PC-3 (cell line): ENCODE data around the gene NOP53.

Experiments
- EZH2phosphoT487 ChIP-seq: fragments of 300-600 bp; sonication (generic); IDR thresholded peaks from 2 replicates; pipeline ENCODE4 v1.6.1; 2018; ENCODE audit warnings: mild to moderate bottlenecking, antibody characterized with exemption, low read length, borderline replicate concordance
- TF ChIP-seq, protein P1 (sequence below): fragments of 300-600 bp; sonication (generic); conservative IDR thresholded peaks from 2 replicates; pipeline ENCODE4 v1.5.1; 2017; ENCODE audit warnings: antibody characterized with exemption, low read depth, mild to moderate bottlenecking, low read length

DNA sequence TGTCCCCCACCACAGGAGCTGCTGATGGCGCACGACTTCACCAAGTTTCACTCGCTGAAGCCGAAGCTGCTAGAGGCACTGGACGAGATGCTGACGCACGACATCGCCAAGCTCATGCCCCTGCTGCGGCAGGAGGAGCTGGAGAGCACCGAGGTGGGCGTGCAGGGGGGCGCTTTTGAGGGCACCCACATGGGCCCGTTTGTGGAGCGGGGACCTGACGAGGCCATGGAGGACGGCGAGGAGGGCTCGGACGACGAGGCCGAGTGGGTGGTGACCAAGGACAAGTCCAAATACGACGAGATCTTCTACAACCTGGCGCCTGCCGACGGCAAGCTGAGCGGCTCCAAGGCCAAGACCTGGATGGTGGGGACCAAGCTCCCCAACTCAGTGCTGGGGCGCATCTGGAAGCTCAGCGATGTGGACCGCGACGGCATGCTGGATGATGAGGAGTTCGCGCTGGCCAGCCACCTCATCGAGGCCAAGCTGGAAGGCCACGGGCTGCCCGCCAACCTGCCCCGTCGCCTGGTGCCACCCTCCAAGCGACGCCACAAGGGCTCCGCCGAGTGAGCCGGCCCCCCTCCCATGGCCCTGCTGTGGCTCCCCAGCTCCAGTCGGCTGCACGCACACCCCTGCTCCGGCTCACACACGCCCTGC is 4.4 kb upstream of the NOP53 start:
- TF ChIP-seq, protein P1, sequence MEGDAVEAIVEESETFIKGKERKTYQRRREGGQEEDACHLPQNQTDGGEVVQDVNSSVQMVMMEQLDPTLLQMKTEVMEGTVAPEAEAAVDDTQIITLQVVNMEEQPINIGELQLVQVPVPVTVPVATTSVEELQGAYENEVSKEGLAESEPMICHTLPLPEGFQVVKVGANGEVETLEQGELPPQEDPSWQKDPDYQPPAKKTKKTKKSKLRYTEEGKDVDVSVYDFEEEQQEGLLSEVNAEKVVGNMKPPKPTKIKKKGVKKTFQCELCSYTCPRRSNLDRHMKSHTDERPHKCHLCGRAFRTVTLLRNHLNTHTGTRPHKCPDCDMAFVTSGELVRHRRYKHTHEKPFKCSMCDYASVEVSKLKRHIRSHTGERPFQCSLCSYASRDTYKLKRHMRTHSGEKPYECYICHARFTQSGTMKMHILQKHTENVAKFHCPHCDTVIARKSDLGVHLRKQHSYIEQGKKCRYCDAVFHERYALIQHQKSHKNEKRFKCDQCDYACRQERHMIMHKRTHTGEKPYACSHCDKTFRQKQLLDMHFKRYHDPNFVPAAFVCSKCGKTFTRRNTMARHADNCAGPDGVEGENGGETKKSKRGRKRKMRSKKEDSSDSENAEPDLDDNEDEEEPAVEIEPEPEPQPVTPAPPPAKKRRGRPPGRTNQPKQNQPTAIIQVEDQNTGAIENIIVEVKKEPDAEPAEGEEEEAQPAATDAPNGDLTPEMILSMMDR, result no peak
- TF ChIP-seq EZH2phosphoT487, result no peak
